HepG2 (cell line): ENCODE data around the gene TEF. TPM values are rescaled to one million over a fixed set of nuclear protein-coding genes. Genes with fewer than 3 reads are reported as not detected.

Source experiments
- ATAC-seq: fragments of 200-7000 bp; cut with Tn5 transposase; 3 replicates; pipeline ENCODE4 v1.9.1; 2020; ENCODE audit warnings: mild to moderate bottlenecking, moderate library complexity
- Bru-seq: library from RNA; stranded (reverse); fragments of 400-500 nt; gene quantifications from one replicate; lab custom pipeline; 2021; lab: Mats Ljungman, UMichigan
- BruChase-seq, 2 experiments: library from RNA; stranded (reverse); fragments of 400-500 nt; gene quantifications; one replicate each; lab custom pipeline; 2021; lab: Mats Ljungman, UMichigan
- BruUV-seq: library from RNA; stranded (reverse); fragments of 400-500 nt; replicated peaks from 2 replicates; lab custom pipeline; 2021; lab: Mats Ljungman, UMichigan
- CTCF ChIA-PET: fragments of 300-600 bp; formaldehyde crosslinking; extraction: SDS; loops from one replicate; lab custom pipeline; 2021; ENCODE audit warnings: low total read pairs, inconsistent platforms, low intra/inter-chr PET ratio; lab: Yijun Ruan, JAX
- POLR2A ChIA-PET: fragments of 350-600 bp; sonication (Branson Sonifier 250); formaldehyde crosslinking; loops from one replicate; lab custom pipeline; 2020; ENCODE audit warnings: antibody characterized with exemption, inconsistent platforms; lab: Yijun Ruan, JAX
- DNase-seq: peaks from one replicate; pipeline ENCODE4 v3.0.0-alpha.2; 2015; ENCODE audit warnings: low spot score
- FAIRE-seq: peaks from 3 replicates; lab custom pipeline; 2011; peaks lifted over from hg19 to GRCh38; lab: Jason Lieb, UNC
- H2AFZ ChIP-seq: one replicate; pipeline ENCODE4 v1.6.1; 2011; ENCODE audit warnings: low read length, inconsistent platforms
- H3K27ac ChIP-seq: fragments of 300-600 bp; 3 replicates; pipeline ENCODE4 v1.8.0; 2011; ENCODE audit warnings: mixed run types, mild to moderate bottlenecking, mixed read lengths, low read length, inconsistent platforms; ENCODE audit not compliant: insufficient read depth; ENCODE audit errors: extremely low read length
- H3K27me3 ChIP-seq, 2 experiments: fragments of 200-600 bp in 1 of 2; 2 replicates in 1 of 2; 3 replicates in 1 of 2; pipeline versions ENCODE4 v1.6.0 to v1.8.0; 2011; ENCODE audit warnings: low read length in 2 of 2, mild to moderate bottlenecking in 2 of 2, moderate library complexity in 2 of 2, inconsistent platforms in 1 of 2; ENCODE audit not compliant: insufficient read depth in 2 of 2, control insufficient read depth in 1 of 2
- H3K36me3 ChIP-seq, 2 experiments: fragments of 200-600 bp in 1 of 2; replicated peaks in 1 of 2; 2 replicates in 1 of 2; 3 replicates in 1 of 2; pipeline versions ENCODE4 v1.5.1 to v1.8.0; 2011; ENCODE audit warnings: low read length in 2 of 2, inconsistent platforms in 1 of 2; ENCODE audit not compliant: insufficient read depth in 2 of 2, control insufficient read depth in 1 of 2
- H3K4me1 ChIP-seq: 2 replicates; pipeline ENCODE4 v1.5.1; 2012; ENCODE audit warnings: low read length, inconsistent platforms; ENCODE audit not compliant: insufficient read depth
- H3K4me2 ChIP-seq: 2 replicates; pipeline ENCODE4 v1.6.0; 2011; ENCODE audit warnings: low read depth, low read length, inconsistent platforms
- H3K4me3 ChIP-seq, 3 experiments: fragments of 200-600 bp in 1 of 3; sonication (generic), shearing (Covaris generic) in 1 of 3; replicated peaks in 1 of 3; 2 replicates each; pipeline ENCODE4 v1.5.1; 2011 to 2016; ENCODE audit warnings: low read length in 3 of 3, inconsistent platforms in 2 of 3, low read depth in 2 of 3, mild to moderate bottlenecking in 2 of 3, control low read depth in 1 of 3, mixed read lengths in 1 of 3; ENCODE audit not compliant: insufficient read depth in 1 of 3
- H3K79me2 ChIP-seq: one replicate; pipeline ENCODE4 v1.6.1; 2011; ENCODE audit warnings: low read length, inconsistent platforms; ENCODE audit not compliant: insufficient read depth
- H3K9ac ChIP-seq: 2 replicates; pipeline ENCODE4 v1.6.0; 2011; ENCODE audit warnings: mild to moderate bottlenecking, low read depth, low read length, inconsistent platforms; ENCODE audit not compliant: insufficient read depth
- H3K9me3 ChIP-seq: 2 replicates; pipeline ENCODE4 v1.5.1; 2012; ENCODE audit warnings: mild to moderate bottlenecking, low read length
- H4K20me1 ChIP-seq: 2 replicates; pipeline ENCODE4 v1.6.0; 2011; ENCODE audit warnings: inconsistent platforms, mild to moderate bottlenecking, low read length, moderate library complexity; ENCODE audit not compliant: insufficient read depth
- AKAP8 ChIP-seq: sonication (generic); formaldehyde crosslinking; IDR thresholded peaks from 2 replicates; pipeline ENCODE4 v1.5.1; 2020; ENCODE audit warnings: mild to moderate bottlenecking, missing genetic modification reagents
- HNRNPK ChIP-seq: fragments of 200-400 bp; formaldehyde crosslinking; IDR thresholded peaks from 2 replicates; pipeline ENCODE4 v1.6.1; 2018; ENCODE audit warnings: low read length, low read depth, moderate library complexity, mild to moderate bottlenecking; ENCODE audit not compliant: poor library complexity, severe bottlenecking
- IRF2 ChIP-seq: IDR thresholded peaks from 2 replicates; pipeline ENCODE4 v1.6.1; 2018; ENCODE audit warnings: missing genetic modification reagents, missing compliant biosample characterization
- MATR3 ChIP-seq: sonication (generic); formaldehyde crosslinking; IDR thresholded peaks from 2 replicates; pipeline ENCODE4 v1.4.0; 2020; ENCODE audit warnings: missing genetic modification reagents
- NAIF1 ChIP-seq: sonication (generic); formaldehyde crosslinking; IDR thresholded peaks from 2 replicates; pipeline ENCODE4 v1.5.0; 2020; ENCODE audit warnings: mild to moderate bottlenecking, missing genetic modification reagents, borderline replicate concordance
- NPAS2 ChIP-seq: sonication (generic); formaldehyde crosslinking; IDR thresholded peaks from 2 replicates; pipeline ENCODE4 v1.8.0; 2022; ENCODE audit warnings: mild to moderate bottlenecking, missing genetic modification reagents, borderline replicate concordance
- PITX1 ChIP-seq: sonication (generic); formaldehyde crosslinking; IDR thresholded peaks from 2 replicates; pipeline ENCODE4 v1.5.1; 2020; ENCODE audit warnings: mild to moderate bottlenecking, missing genetic modification reagents
- TBX2 ChIP-seq: sonication (generic); formaldehyde crosslinking; IDR thresholded peaks from 2 replicates; pipeline ENCODE4 v1.5.0; 2020; ENCODE audit warnings: missing genetic modification reagents, mild to moderate bottlenecking, borderline replicate concordance
- ZBTB25 ChIP-seq: IDR thresholded peaks from 2 replicates; pipeline ENCODE4 v1.6.1; 2018; ENCODE audit warnings: missing genetic modification reagents
- ZBTB7B ChIP-seq: sonication (generic); formaldehyde crosslinking; IDR thresholded peaks from 2 replicates; pipeline ENCODE4 v1.4.0; 2020; ENCODE audit warnings: missing genetic modification reagents
- ZFP82 ChIP-seq: sonication (generic); formaldehyde crosslinking; IDR thresholded peaks from 2 replicates; pipeline ENCODE4 v1.5.1; 2020; ENCODE audit warnings: mild to moderate bottlenecking, missing genetic modification reagents, borderline replicate concordance
- ZNF275 ChIP-seq: sonication (generic); formaldehyde crosslinking; IDR thresholded peaks from 2 replicates; pipeline ENCODE4 v1.8.0; 2022; ENCODE audit warnings: missing genetic modification reagents, mild to moderate bottlenecking, inconsistent platforms, borderline replicate concordance
- ZNF788 ChIP-seq: sonication (generic); formaldehyde crosslinking; IDR thresholded peaks from 2 replicates; pipeline ENCODE4 v1.5.0; 2020; ENCODE audit warnings: mild to moderate bottlenecking, missing genetic modification reagents, borderline replicate concordance
- ZSCAN21 ChIP-seq: sonication (generic); formaldehyde crosslinking; IDR thresholded peaks from 2 replicates; pipeline ENCODE4 v1.8.0; 2022; ENCODE audit warnings: mild to moderate bottlenecking, missing genetic modification reagents, moderate library complexity, borderline replicate concordance
- WGBS: methylation state at CpG from one replicate; pipeline ENCODE4 v1.1.6; 2017; ENCODE audit warnings: low lambda C conversion rate; 5-methylcytosine and 5-hydroxymethylcytosine counted together
- in situ Hi-C: cut with HindIII; loops from 2 replicates; pipeline ENCODE4 v1.10.0; 2017; ENCODE audit warnings: low pct_unique_long_range_greater_than_20kb; ENCODE audit not compliant: extremely low pct_ligation_motif_present
- intact Hi-C: fragments of 100-400 bp; cut with micrococcal nuclease; formaldehyde crosslinking; loops from one replicate; pipeline ENCODE4 v1.10.0; 2022; ENCODE audit not compliant: unreplicated experiment
- long read RNA-seq, 2 experiments: library from RNA in 1 of 2; library from polyadenylated mRNA in 1 of 2; stranded (forward) in 1 of 2; unstranded in 1 of 2; transcript quantifications; one replicate each; pipeline ENCODE4 v2.0.0, GENCODE V29; 2019 to 2022
- polyA minus RNA-seq, 3 experiments: library from RNA; depleted of rRNA, polyadenylated mRNA; stranded (reverse); fragments of >200 nt; gene quantifications; 2 replicates each; pipeline ENCODE4 v1.2.3, GENCODE V29; 2011; ENCODE audit warnings: low replicate concordance in 1 of 3
- polyA plus RNA-seq, 8 experiments: library from polyadenylated mRNA; depleted of rRNA in 3 of 8; stranded (reverse) in 7 of 8; unstranded in 1 of 8; fragments of >200 nt; fragmentation: Illumina TruSeq in 4 of 8; extraction: Trizol in 4 of 8; gene quantifications; 2 replicates each; pipeline versions ENCODE4 v1.2.1 to v1.2.3, GENCODE V29; 2011 to 2016; ENCODE audit warnings: low read depth in 4 of 8, missing spikeins in 1 of 8, mixed read lengths in 1 of 8; ENCODE audit not compliant: insufficient read depth in 1 of 8
- total RNA-seq, 5 experiments: library from RNA; depleted of rRNA; stranded (reverse); fragments of >200 nt; fragmentation: Illumina TruSeq; extraction: Trizol; gene quantifications; 2 replicates each; pipeline ENCODE4 v1.2.3, GENCODE V29; 2016; ENCODE audit warnings: low read depth in 1 of 5

Gene TEF
- 7.6 and 8.2 TPM in 2 replicates for total RNA-seq (2016; rRNA removed; fragmentation: Illumina TruSeq; extraction: Trizol)
- total RNA-seq (2016; cell fraction: cytosol; rRNA removed; fragmentation: Illumina TruSeq; extraction: Trizol; ENCODE audit: low read depth): 1.2 and 1.4 TPM in 2 replicates
- 6.8 and 7.9 TPM in 2 replicates for total RNA-seq (2016; cell fraction: insoluble cytoplasmic fraction; rRNA removed; fragmentation: Illumina TruSeq; extraction: Trizol)
- total RNA-seq (2016; cell fraction: membrane; rRNA removed; fragmentation: Illumina TruSeq; extraction: Trizol): 4.4 and 4.7 TPM in 2 replicates
- total RNA-seq (2016; cell fraction: nucleus; rRNA removed; fragmentation: Illumina TruSeq; extraction: Trizol): 4.9 and 6.0 TPM in 2 replicates
- 11.2 and 13.9 TPM in 2 replicates for polyA plus RNA-seq (2011; rRNA removed)
- 7.0 and 7.4 TPM in 2 replicates for polyA plus RNA-seq (2011; cell fraction: cytosol; rRNA removed)
- polyA plus RNA-seq (2011; cell fraction: nucleus; rRNA removed): 11.3 and 13.2 TPM in 2 replicates
- polyA plus RNA-seq (2012): 4.4 and 5.9 TPM in 2 replicates
- polyA plus RNA-seq (2016; cell fraction: cytosol; fragmentation: Illumina TruSeq; extraction: Trizol; ENCODE audit: low read depth): 0.47 and 0.59 TPM in 2 replicates
- polyA plus RNA-seq (2016; cell fraction: insoluble cytoplasmic fraction; fragmentation: Illumina TruSeq; extraction: Trizol; ENCODE audit: low read depth): 5.6 and 6.0 TPM in 2 replicates
- polyA plus RNA-seq (2016; cell fraction: membrane; fragmentation: Illumina TruSeq; extraction: Trizol; ENCODE audit: low read depth): 2.1 and 2.3 TPM in 2 replicates
- polyA plus RNA-seq (2016; cell fraction: nucleus; fragmentation: Illumina TruSeq; extraction: Trizol; ENCODE audit: insufficient read depth, low read depth): 7.1 and 7.2 TPM in 2 replicates
- polyA minus RNA-seq (2011; rRNA and poly(A)+ RNA removed; ENCODE audit: low replicate concordance): 7.9 and 26.0 TPM in 2 replicates
- 7.2 and 7.3 TPM in 2 replicates for polyA minus RNA-seq (2011; cell fraction: cytosol; rRNA and poly(A)+ RNA removed)
- polyA minus RNA-seq (2011; cell fraction: nucleus; rRNA and poly(A)+ RNA removed): 4.7 and 5.0 TPM in 2 replicates
- percentile 47 among the genes with signal in this experiment for Bru-seq, nascent RNA
- BruChase-seq, experiment 1, labeled RNA remaining after a 6-hour chase: percentile 45 among the genes with signal in this experiment
- percentile 57 among the genes with signal in this experiment for BruChase-seq, experiment 2, labeled RNA remaining after a 2-hour chase
- long read RNA-seq, experiment 1, partial matches to known transcripts: 0 of 1 reads
- long read RNA-seq, experiment 1, other reads (novel, unspliced or antisense): 1 of 1 reads
- long read RNA-seq, experiment 2, full-length matches to known transcripts: 11 of 23 reads
- long read RNA-seq, experiment 2, partial matches to known transcripts: 12 of 23 reads
- long read RNA-seq, experiment 2, other reads (novel, unspliced or antisense): 0 of 23 reads

GRCh38 chr22:41381329-41382097, at the start of gene TEF:
Gene TEF, plus strand, starts transcription at chr22:41381942. Its CDS starts 103 bp downstream, at chr22:41382045.
- H2AFZ ChIP-seq: no peak within 1 kb of the TSS
- POLR2A ChIA-PET: interaction anchor here (0.6 to 3.6 kb wide), 49 partner anchors 9 to 913 kb away, joined by 3 to 135 read pairs (median 5); partner anchors contain the start of genes ACO2, CHADL, MRTFA and PHF5A
- H3K79me2 ChIP-seq: peaks cover 5% of the 10 kb centered on the region
- H3K9ac ChIP-seq: peak within 1 kb of the TSS; percentile 90
- peak; percentile 90 for ATAC-seq
- H3K27me3 ChIP-seq: no peaks in the 10 kb centered on the region; a peak in 1 of 5 replicates
- FAIRE-seq: peak; percentile 91
- peak; percentile 97 for DNase-seq
- no TSS peak for BruUV-seq
- WGBS: 0% methylated on average over 14 of the region's 84 CpGs
- H3K4me1 ChIP-seq: peaks cover 24% of the 10 kb centered on the region
- peak within 1 kb of the TSS; percentile 98 for H3K27ac ChIP-seq
- H3K4me2 ChIP-seq: peak within 1 kb of the TSS; percentile 84
- H3K36me3 ChIP-seq: no peaks in the 10 kb centered on the region
- H3K4me3 ChIP-seq: peak within 1 kb of the TSS; percentile 76 to 84 (median 80)
- no peaks in the 10 kb centered on the region for H4K20me1 ChIP-seq
- in situ Hi-C loops: no loop called here
- no peaks in the 10 kb centered on the region for H3K9me3 ChIP-seq
- intact Hi-C loops: no loop called here
- CTCF ChIA-PET: no interaction called here
- TF ChIP-seq ZBTB25 (no peak), AKAP8 (CRISPR knock-in tag) (0 out of 2 replicates have a peak, but pooled peaks have one; percentile 4), ZFP82 (0 out of 2 replicates have a peak, but pooled peaks have one; percentile 15), NAIF1 (0 out of 2 replicates have a peak, but pooled peaks have one; percentile 6), ZSCAN21 (0 out of 2 replicates have a peak, but pooled peaks have one; percentile 39), ZNF275 (CRISPR knock-in tag) (peak; percentile 85), ZNF788 (CRISPR knock-in tag) (peak; percentile 85; the same call in 1 of the 2 replicates), TBX2 (CRISPR knock-in tag) (peak; percentile 49; the same call in 1 of the 2 replicates), NPAS2 (peak; percentile 94), ZBTB7B (CRISPR knock-in tag) (no peak), HNRNPK (peak; percentile 97), PITX1 (CRISPR knock-in tag) (0 out of 2 replicates have a peak, but pooled peaks have one; percentile 0), MATR3 (CRISPR knock-in tag) (no peak), IRF2 (CRISPR knock-in tag) (0 out of 2 replicates have a peak, but pooled peaks have one; percentile 39)
